H1 (cell line): ENCODE results near the gene HSPBP1. TPM values are rescaled to one million over a fixed set of nuclear protein-coding genes. Genes with fewer than 3 reads are reported as not detected.
A peak's percentile ranks its signal among the peaks of the same experiment; 100 is the strongest.

Source experiments
- ASH2L ChIP-seq: fragments of 200-600, 300-600 bp; sonication (generic); IDR thresholded peaks from one replicate; pipeline ENCODE4 v1.7.1; 2017; ENCODE audit warnings: low read length
- ATF3 ChIP-seq: IDR thresholded peaks from 2 replicates; pipeline ENCODE4 v1.6.1; 2011; ENCODE audit warnings: low read depth, mild to moderate bottlenecking, low read length; ENCODE audit not compliant: insufficient read depth
- BACH1 ChIP-seq: IDR thresholded peaks from 2 replicates; pipeline ENCODE4 v1.6.1; 2012; ENCODE audit warnings: low read length, improper control_type of control experiment
- CBX5 ChIP-seq: fragments of 300-800, 300-1000 bp; sonication (generic); IDR thresholded peaks from 2 replicates; pipeline ENCODE4 v1.7.1; 2016; ENCODE audit warnings: antibody characterized with exemption, low read length, low read depth
- CHD2 ChIP-seq: IDR thresholded peaks from 2 replicates; pipeline ENCODE4 v1.6.1; 2012; ENCODE audit warnings: low read length, improper control_type of control experiment
- E2F6 ChIP-seq: IDR thresholded peaks from 2 replicates; pipeline ENCODE4 v1.6.1; 2012; ENCODE audit warnings: inconsistent platforms
- EGR1 ChIP-seq: IDR thresholded peaks from 2 replicates; pipeline ENCODE4 v1.6.1; 2011; ENCODE audit warnings: low read depth, low read length, borderline replicate concordance
- EP300 ChIP-seq, 2 experiments: IDR thresholded peaks; 1 replicate in 1 of 2; 2 replicates in 1 of 2; pipeline ENCODE4 v1.6.1; 2011 to 2012; ENCODE audit warnings: low read depth in 2 of 2, low read length in 2 of 2, mild to moderate bottlenecking in 2 of 2, borderline replicate concordance in 1 of 2, inconsistent platforms in 1 of 2, moderate library complexity in 1 of 2
- GTF2F1 ChIP-seq: IDR thresholded peaks from 2 replicates; pipeline ENCODE4 v1.6.1; 2012; ENCODE audit warnings: low read depth, low read length, improper control_type of control experiment, borderline replicate concordance
- JUND ChIP-seq: IDR thresholded peaks from 2 replicates; pipeline ENCODE4 v1.6.1; 2011; ENCODE audit warnings: mild to moderate bottlenecking, improper control_type of control experiment, low read length
- NANOG ChIP-seq: IDR thresholded peaks from 2 replicates; pipeline ENCODE4 v1.6.1; 2011; ENCODE audit warnings: low read length, low read depth, mild to moderate bottlenecking, inconsistent platforms; ENCODE audit not compliant: insufficient read depth, poor library complexity, severe bottlenecking
- POLR2AphosphoS5 ChIP-seq: IDR thresholded peaks from 2 replicates; pipeline ENCODE4 v1.6.1; 2011; ENCODE audit warnings: low read depth, low read length
- SIN3A ChIP-seq, 2 experiments: IDR thresholded peaks in 1 of 2; conservative IDR thresholded peaks in 1 of 2; 2 replicates each; pipeline ENCODE4 v1.6.1; 2011 to 2012; ENCODE audit warnings: low read length in 2 of 2, improper control_type of control experiment in 1 of 2, low read depth in 1 of 2, mild to moderate bottlenecking in 1 of 2
- SP1 ChIP-seq: IDR thresholded peaks from 2 replicates; pipeline ENCODE4 v1.6.1; 2011; ENCODE audit warnings: low read depth, low read length
- SP2 ChIP-seq: IDR thresholded peaks from 2 replicates; pipeline ENCODE4 v1.6.1; 2012; ENCODE audit warnings: mild to moderate bottlenecking, low read length, inconsistent platforms
- SP4 ChIP-seq: IDR thresholded peaks from 2 replicates; pipeline ENCODE4 v1.6.1; 2012; ENCODE audit warnings: low read length, inconsistent platforms
- SUZ12 ChIP-seq: fragments of 200-600 bp; sonication (generic); IDR thresholded peaks from 2 replicates; pipeline ENCODE4 v1.6.1; 2012; ENCODE audit warnings: mild to moderate bottlenecking, inconsistent platforms, low read length, moderate library complexity, mixed read lengths
- TCF12 ChIP-seq: IDR thresholded peaks from 2 replicates; pipeline ENCODE4 v1.6.1; 2011; ENCODE audit warnings: low read depth, mild to moderate bottlenecking, low read length
- TEAD4 ChIP-seq: IDR thresholded peaks from 2 replicates; pipeline ENCODE4 v1.6.1; 2012; ENCODE audit warnings: low read depth, low read length, inconsistent platforms, mixed read lengths
- USF2 ChIP-seq: IDR thresholded peaks from 2 replicates; pipeline ENCODE4 v1.6.1; 2011; ENCODE audit warnings: low read length, improper control_type of control experiment
- YY1 ChIP-seq: IDR thresholded peaks from 2 replicates; pipeline ENCODE4 v1.6.1; 2011; ENCODE audit warnings: low read depth, mild to moderate bottlenecking, low read length
- ZNF274 ChIP-seq: IDR thresholded peaks from 2 replicates; pipeline ENCODE4 v1.7.0; 2012; ENCODE audit warnings: low read length, borderline replicate concordance; ENCODE audit errors: extremely low read depth
- polyA plus RNA-seq, 7 experiments: library from polyadenylated mRNA; depleted of rRNA in 3 of 7; stranded (reverse) in 5 of 7; unstranded in 2 of 7; fragments of >200 nt in 5 of 7; fragments of 200-250 nt in 2 of 7; gene quantifications; 1 replicate in 5 of 7; 2 replicates in 1 of 7; 4 replicates in 1 of 7; pipeline versions ENCODE4 v1.2.1 to v1.2.3, GENCODE V29; 2011 to 2013; ENCODE audit warnings: missing spikeins in 2 of 7, mixed read lengths in 2 of 7
- total RNA-seq: library from RNA; stranded (reverse); fragmentation: NEBNext Ultra II Directional; extraction: Animal tissue kit (Norgen Biotek cat#: 25700); gene quantifications from 2 replicates; pipeline ENCODE4 v1.2.1, GENCODE V29; 2021
- TF ChIP-seq, protein P1 (sequence below): IDR thresholded peaks from 2 replicates; pipeline ENCODE4 v1.6.1; 2012; ENCODE audit warnings: low read length, inconsistent platforms

Gene HSPBP1
- total and polyA plus RNA-seq, 2 of the 8 experiments (the other 6 are each of a cell fraction or from before 2014, with no cell fraction given) = 63.4 to 100 TPM

DNA sequence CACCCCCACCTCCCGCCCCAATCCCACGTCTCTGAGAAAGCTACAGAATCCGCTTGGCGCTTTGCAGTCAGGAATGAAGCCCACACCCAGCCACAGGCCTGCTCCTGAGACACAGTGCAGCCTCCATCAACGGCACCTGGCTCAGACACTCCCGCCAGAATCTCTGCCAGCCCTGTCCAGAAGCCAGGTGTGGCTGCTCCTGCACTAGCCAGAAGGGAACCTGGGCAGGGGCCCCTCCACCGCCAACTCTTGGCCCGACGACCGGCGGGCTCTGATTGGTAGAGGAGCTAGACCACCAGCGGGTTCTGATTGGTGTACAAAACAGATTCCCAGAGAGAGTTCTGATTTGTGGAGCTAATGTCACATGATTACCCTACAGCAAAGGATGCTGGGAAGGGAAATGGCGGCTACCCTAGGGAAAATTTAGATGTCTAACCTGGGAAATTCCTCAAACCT is 18.2 kb downstream of the HSPBP1 start (continued):
- TF ChIP-seq, protein P1, sequence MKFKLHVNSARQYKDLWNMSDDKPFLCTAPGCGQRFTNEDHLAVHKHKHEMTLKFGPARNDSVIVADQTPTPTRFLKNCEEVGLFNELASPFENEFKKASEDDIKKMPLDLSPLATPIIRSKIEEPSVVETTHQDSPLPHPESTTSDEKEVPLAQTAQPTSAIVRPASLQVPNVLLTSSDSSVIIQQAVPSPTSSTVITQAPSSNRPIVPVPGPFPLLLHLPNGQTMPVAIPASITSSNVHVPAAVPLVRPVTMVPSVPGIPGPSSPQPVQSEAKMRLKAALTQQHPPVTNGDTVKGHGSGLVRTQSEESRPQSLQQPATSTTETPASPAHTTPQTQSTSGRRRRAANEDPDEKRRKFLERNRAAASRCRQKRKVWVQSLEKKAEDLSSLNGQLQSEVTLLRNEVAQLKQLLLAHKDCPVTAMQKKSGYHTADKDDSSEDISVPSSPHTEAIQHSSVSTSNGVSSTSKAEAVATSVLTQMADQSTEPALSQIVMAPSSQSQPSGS = no peak
- no peak for TF ChIP-seq EGR1
- no peak for TF ChIP-seq BACH1
- no peak for TF ChIP-seq CHD2
- TF ChIP-seq GTF2F1 = no peak
- no peak for TF ChIP-seq SP4
- TF ChIP-seq SUZ12 = no peak
- peak; percentile 83 for TF ChIP-seq YY1
- TF ChIP-seq SIN3A (conservative IDR thresholded peaks at IDR 0.05 in 1 of 2, IDR thresholded peaks at IDR 0.05 in 1 of 2; ENCODE audit: low read depth in 1 of 2, low read length in 2 of 2) = no peak
- TF ChIP-seq TCF12 = no peak
- TF ChIP-seq ZNF274 = no peak
- TF ChIP-seq ASH2L = no peak
- TF ChIP-seq SP2 = no peak
- no peak for TF ChIP-seq TEAD4
- TF ChIP-seq SP1 = no peak
- 0 out of 2 replicates have a peak, but pooled peaks have one; percentile 50 for TF ChIP-seq USF2
- TF ChIP-seq ATF3 = no peak
- TF ChIP-seq JUND = no peak
- TF ChIP-seq POLR2AphosphoS5 = no peak
- TF ChIP-seq EP300 (IDR thresholded peaks at IDR 0.05; ENCODE audit: borderline replicate concordance in 1 of 2, low read depth in 2 of 2, low read length in 2 of 2) = no peak
- no peak for TF ChIP-seq NANOG
- TF ChIP-seq CBX5 = no peak
- peak; percentile 86 for TF ChIP-seq E2F6
